T-helper 1 cell treated with Interleukin-12 subunit alpha and Interleukin-12 subunit beta and Interleukin-4 antibody, amounts not matched to agents 30 ng/mL and 1 ng/mL, for 36 hours (primary cell): ENCODE results near the gene APOL5. TPM values are rescaled to one million over a fixed set of nuclear protein-coding genes. Genes with fewer than 3 reads are reported as not detected.
"Not testable (repeated sequence)": the region's sequence is repeated elsewhere in the genome, so short reads cannot be mapped to it uniquely, and the experiment has no call there.

ENCODE experiments used
- intact Hi-C: fragments of 100-400 bp; cut with micrococcal nuclease; formaldehyde crosslinking; loops from one replicate; pipeline ENCODE4 v1.15.1; 2024
- total RNA-seq: library from RNA; stranded (reverse); gene quantifications from 2 replicates; pipeline ENCODE4 v1.2.3, GENCODE V29; 2022

The APOL5 gene, protein sequence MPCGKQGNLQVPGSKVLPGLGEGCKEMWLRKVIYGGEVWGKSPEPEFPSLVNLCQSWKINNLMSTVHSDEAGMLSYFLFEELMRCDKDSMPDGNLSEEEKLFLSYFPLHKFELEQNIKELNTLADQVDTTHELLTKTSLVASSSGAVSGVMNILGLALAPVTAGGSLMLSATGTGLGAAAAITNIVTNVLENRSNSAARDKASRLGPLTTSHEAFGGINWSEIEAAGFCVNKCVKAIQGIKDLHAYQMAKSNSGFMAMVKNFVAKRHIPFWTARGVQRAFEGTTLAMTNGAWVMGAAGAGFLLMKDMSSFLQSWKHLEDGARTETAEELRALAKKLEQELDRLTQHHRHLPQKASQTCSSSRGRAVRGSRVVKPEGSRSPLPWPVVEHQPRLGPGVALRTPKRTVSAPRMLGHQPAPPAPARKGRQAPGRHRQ
- total RNA-seq, result not detected in 2 replicates

DNA sequence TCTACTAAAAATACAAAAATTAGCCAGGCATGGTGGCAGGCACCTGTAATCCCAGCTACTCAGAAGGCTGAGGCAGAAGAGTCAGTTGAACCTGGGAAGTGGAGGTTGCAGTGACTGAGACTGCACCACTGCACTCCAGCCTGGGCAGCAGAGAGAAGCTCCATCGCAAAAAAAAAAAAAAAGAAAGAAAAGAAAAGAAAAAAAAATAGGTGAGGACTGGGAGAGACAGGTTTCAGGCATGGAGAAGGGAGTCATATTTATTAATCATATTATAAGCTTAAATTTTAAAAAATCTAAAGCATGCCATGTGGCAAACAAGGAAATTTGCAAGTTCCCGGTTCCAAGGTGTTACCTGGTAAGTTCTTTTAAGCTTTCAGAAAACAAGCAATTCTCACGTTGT lies at the start of gene APOL5:
Gene APOL5 (plus strand): TSS at position 301 of the 400 bp plus-strand sequence. CDS start 0 bp downstream, at position 301.
- intact Hi-C loops, result no loop called here

DNA sequence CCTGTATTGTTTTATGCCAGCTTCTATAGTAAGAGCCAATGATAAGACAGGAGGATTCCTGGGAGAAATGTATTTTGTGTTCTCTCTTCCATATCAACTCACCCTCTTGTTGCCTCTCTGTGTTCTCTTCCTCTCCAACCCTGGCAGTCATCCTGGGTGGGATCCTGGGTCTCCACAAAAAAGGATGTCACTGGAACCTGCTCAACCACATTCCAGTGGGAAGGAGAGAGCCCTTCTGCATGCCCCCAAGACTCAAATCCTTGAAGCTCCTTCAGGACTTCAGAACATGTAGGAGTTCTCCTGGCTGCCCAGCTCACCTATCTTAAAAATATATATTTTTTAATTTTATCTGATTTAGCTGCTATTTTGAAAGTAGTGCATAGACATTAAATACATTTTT lies 43.3 kb upstream of the APOL5 start:
- intact Hi-C loops, result no loop called here

DNA sequence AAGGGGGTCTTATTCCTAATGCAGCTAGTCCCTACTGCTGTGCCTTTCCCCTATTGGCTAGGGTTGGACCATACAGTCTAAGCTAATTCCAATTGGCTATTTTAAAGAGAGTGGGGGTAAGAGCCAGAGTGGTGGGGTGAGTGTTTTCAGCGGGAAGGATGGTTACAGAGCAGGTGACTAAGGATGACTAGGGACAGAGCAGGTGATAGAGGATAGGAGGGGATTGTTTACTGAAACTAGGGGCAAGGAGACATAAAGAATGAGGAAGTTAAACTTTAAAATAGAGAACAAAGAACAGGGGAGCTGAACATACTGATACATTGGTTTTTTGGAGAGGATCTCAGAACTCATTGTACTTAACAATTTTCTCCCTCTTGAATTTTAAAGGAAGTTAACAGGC lies 41.6 kb upstream of the APOL5 start:
- intact Hi-C loops, result not testable (repeated sequence)

DNA sequence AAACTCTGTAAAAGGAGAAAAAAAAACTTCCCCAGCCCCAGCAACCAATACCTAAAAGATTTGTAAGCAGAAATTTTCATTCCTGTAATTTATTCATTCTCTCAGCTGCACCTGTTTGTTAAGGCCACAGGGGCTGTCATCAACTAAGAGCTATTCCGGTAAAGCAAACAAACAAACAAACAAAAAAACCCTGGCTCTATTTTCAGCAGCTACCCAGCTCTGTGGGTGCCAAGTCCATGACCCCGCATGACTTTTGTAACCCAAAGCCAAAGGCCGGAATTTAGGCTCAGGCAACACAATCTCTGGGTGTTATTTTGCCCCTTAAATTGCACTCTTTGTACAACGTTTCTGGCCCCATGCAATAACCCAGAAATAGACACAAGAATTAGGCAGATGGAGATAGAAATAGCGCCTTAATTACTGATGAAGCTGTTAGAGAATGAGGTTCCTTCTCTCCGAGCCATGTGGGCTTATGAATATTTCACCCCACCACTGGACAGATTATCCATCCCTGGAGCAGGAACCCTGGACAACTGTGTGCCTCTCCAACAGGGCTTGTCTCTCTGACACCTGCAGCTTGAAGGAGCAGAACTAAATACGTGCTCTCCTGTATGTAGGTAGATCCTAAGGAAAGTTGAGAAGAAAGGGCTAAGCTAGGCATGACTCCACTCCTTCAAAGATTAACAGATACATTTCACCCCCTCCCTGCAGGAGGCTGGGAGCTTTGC lies 40.0 kb upstream of the APOL5 start:
- intact Hi-C loops, result no loop called here

DNA sequence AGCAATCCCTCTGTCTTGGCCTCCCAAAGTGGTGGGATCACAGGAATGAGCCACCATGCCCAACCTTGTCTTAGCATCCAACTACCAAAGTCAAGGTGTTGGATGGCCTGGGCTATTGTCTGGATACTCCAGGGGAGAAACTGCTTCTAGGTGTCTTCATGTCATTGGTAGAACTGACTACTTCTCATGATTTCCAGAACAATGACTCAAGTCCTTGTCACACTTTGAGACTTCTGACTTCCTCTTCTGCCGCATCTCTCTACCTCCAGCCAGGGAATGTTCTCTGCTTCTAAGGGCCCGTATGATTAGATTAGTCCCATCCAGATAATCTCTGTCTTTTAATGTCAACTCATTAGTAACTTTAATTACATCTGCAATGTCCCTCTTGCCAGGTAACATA lies 38.8 kb upstream of the APOL5 start:
- intact Hi-C loops, result no loop called here

DNA sequence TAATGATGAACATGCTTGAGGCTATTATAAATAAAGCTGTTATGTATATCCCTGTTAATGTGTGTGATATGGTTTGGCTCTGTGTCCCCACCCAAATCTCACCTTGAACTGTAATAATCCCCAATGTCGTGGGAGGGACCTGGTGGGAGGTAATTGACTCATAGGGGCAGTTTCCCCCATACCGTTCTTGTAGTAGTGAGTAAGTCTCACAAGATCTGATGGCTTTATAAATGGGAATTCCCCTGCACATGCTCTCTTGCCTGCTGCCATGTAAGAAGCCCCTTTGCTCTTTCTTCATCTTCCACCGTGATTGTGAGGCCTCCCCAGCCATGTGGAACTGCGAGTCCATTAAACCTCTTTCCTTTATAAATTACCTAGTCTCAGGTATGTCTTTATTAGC lies 38.2 kb upstream of the APOL5 start:
- intact Hi-C loops, result not testable (repeated sequence)

DNA sequence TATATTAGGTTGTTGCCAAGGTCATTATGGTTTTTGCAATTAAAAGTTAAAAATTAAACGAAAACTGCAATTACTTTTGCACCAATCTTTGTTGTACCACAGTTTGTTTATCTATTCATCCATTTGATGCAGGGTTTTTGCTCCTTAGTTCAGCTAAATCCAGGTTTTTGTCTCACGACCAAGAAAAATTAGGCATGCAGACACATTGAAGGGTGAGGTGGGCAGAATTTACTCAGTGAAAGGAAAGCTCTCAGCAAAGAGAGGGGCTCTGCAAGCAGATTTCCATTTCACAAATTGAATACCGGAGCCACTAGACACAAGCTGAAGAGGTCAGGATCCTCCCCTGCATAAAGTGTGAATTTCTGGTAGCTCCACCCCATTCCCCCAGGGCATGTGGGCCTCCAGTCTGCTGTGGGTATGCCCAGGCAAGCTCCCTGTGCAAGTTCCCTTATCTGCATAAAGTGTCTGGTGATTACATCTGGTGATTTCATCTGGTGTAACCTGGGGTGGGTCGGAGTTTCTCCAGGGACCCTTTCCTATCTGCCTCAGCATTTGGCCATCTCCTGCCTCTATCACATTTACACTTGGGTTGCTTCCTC lies 36.1 kb upstream of the APOL5 start:
- intact Hi-C loops, result no loop called here

DNA sequence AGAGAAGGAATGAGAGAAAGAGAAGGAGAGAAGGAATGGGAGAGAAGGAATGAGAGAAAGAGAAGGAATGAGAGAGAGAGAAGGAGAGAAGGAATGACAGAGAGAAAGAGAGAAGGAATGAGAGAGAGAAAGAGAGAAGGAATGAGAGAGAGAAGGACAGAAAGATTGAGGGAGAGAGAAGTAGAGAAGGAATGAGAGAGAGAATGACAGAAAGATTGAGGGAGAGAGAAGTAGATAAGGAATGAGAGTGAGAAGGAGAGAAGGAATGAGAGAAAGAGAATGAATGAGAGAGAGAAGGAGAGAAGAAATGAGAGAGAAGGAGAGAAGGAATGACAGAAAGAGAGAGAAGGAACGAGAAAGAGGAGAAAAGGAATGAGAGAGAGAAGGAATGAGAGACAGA lies 34.1 kb upstream of the APOL5 start:
- intact Hi-C loops, result no loop called here

DNA sequence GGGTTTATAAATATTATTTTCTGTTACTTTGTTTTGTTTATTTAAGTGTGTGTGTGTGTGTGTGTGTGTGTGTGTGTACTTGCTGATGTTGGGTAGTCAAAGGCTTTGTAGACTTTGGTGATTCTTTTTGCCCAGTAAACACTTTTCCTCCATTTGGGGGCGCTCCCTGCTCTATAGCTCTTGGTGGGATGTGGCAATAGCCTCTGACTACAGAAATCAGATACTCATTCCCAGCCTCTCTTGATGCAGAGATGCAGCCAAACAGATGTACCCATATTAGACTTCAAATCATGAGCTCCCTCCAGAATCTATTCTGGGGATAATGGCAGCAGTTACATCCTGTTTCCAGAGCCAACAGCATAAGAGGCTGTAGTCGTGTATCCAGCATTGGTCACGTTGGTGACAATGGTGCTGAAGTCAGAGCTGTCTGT lies 33.4 kb upstream of the APOL5 start:
- intact Hi-C loops, result no loop called here

DNA sequence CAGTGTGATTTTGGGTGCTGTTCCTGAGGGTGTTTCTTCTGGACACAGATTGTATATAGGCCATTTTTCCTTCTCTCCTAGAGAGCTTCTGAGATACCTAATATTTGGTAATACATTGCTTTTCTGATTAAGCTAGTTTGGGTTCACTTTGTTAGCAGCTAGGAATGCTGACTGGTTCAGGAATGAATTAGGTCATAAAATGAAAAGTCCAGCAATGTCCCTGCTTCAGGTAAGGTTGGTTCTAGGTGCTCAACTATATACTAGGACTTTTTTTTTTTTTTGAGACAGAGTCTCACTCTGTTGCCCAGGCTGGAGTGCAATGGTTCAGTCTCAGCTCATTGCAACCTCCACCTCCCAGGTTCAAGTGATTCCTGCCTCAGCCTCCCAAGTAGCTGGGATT lies 32.9 kb upstream of the APOL5 start:
- intact Hi-C loops, result no loop called here

DNA sequence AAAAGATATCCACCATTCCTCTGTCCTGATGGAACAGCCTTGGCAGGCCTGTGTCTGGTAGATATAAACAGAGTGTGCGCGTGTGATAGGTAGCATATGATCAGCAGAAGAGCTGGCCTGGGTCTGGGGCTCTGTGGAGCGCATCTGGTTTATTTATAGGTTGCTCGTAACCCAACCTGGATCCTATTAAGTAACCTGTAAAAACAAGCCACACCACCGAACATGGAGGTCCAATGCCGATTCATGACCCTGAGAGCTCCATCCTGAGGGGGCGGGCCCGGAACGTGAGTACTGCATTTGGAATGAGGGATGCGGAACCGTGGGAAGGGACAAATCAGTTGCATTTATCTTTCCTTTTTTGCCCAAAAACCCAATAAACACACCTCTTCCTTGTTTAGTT lies 31.9 kb upstream of the APOL5 start:
- intact Hi-C loops, result no loop called here

DNA sequence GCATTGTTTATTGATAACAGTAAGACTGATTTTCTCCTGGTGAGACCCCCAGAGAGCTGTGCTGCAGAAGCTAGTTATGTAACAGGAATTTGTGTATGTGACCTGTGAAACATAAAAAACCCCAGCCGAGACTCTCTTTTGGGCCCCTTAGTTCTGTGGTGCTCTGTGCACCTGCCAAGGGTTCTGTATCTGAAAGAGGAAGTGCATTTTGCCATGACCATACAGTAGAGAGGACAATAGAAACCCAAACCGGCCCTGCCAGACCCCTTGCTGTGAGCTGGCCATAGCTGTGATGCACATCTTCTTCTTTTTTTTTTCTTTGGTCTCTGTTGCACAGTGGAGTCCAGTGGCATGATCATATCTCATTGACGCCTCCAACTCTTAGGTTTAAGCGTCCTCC lies 31.4 kb upstream of the APOL5 start:
- intact Hi-C loops, result no loop called here

DNA sequence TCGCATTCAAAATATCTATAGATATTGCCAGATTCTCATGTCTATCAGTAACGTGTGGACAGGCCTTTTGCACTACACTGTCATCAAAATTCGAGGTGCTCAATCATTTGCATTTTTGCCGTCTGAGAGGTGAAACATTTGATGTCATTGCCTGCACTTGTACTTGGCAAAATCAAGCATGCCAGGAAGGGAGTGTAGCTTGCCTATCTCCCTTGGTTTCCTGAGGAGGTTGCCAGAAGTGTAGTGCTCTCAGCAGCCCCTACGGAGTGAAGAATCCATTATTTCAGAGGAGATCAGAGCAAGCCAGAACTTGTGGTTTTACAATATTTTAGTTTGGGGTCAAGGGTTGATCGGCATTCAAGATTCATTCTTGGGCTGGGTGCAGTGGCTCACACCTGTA lies 30.2 kb upstream of the APOL5 start:
- intact Hi-C loops, result no loop called here

DNA sequence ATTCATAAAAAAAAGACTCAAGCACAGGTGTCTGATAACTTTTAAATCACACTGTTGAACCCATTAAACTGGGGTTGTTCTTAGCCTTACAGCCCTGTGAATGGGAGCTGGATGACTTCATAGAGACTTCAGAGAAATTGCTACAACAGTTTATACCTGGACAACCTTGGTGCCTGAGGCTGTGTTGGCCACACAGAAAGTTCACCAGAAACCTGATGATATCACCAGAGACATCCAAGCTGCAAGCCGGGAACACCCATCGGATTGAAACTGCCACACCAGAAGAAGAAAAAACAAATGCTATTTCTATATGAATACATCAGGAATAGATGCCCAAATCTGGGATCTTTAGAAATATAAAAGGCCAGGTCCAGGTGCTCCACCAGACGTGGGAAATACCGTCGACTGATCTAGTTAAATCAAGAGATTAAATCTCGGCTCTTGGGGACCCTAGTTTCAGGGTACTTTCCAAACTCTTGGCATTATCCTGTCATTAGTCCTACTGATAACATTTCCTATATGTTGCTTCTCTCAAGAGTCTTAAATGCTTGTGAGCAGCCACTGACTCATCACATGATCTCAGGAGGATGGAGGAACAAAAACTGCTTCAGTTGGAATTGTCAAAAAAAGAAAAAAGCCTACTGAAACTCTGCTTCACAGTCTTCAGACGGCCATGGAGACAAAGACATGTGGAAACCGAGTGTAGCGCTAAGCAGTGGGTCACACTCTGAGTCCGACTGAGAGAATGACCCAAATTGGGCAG lies 28.6 kb upstream of the APOL5 start:
- intact Hi-C loops, result no loop called here

DNA sequence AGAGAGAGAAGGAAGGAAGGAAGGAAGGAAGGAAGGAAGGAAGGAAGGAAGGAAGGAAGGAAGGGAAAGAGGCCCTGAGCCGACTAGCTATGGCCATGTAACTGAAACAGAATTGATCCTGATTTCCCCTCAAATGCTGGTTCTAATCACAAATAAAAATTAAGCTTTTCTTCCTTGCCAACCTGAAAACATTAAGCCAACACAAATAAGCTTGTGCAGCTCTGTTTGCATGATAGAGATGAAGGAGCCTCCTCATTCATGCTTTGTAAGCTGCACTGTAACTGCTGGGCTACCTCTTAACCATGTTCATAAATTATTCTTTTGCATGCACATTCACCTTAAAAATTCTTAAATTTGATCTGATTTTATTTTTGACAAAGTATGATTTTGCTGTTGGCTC lies 27.7 kb upstream of the APOL5 start:
- intact Hi-C loops, result no loop called here

DNA sequence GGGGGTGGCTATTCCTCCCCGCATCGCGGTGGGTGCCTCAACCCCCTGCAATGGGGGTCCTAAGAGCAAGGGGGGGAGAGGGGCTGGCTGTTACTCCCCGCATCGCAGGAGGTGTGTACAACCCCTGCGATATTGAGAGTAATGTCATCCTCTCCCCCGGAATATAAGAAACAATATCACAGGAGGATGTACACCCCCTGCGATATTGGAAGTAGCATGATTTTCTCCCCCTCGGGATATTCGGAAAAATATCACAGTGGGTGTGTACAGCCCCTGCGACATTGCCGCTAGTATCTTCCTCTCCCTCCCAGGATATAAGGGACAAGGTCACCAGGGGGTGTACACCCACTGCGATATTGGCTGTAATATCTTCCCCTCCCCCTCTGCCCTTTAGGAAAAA lies 22.5 kb upstream of the APOL5 start:
- intact Hi-C loops, result no loop called here

DNA sequence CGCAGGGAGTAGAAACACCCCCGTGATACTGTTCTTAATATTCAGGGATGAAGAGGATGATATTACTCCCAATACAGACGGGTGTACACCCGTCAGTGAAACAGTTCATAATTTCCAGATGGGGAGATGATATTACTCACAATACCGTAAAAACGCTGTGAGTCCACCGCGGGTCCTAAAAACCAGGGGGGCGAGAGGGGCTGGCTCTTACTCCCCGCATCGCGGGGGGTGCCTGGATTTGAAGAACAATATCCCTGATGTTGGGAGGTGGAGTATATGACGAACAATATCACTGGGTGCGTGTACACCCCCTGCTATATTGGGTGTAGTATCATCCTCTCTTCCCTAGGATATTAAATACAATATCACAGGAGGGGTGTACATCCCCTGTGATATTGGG lies 20.5 kb upstream of the APOL5 start:
- intact Hi-C loops, result no loop called here

DNA sequence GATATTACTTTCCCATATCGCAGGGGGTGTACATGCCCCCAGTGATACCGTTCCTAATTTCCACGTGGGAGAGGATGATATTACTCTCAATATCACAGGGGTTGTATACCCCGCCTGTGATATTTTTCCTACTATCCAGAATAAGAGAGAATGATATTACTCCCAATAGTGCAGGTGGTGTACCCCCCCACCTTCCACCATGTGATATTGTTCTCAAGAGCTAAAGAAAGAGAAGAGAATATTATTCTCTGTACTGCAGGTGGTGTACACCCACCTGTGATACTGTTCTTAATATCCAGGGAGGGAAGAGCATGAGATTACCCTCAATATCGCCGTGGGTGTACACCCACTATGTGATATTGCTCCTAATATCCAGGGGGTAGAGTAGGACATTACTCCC lies 17.8 kb upstream of the APOL5 start:
- intact Hi-C loops, result not testable (repeated sequence)

DNA sequence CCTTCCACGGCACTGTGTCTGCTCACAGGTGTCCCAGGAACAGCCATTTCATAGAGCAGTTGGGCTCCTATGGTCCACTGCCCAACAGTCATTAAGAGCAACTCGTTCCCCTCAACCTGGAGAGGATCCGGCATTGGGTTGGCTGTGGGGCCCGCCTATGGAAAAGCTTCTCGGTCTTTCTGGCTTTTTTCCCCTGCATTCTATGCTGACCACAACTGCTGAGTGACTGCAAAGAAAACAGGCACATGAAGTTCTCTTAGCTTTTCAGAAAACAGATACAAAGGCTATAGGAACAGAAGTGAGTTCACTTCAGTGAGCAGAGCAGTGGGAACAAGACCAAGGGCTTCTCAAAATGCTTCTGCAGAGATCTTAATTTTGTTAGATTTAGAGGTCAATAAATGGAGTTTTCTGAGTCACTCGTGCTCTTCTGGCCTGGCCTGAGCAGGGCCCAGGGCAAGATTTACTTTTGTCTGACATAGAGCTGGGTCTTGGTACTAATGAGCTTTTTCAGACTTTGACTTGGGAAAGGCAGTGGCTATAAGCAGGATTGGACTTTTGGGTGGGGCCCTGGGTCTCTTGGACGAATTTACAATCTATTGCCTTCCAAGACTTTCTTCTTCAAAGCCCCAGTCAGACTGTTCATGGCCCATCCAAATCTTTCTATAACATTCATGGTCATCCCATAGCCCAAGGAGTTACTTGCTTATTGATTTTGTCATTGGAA lies 13.6 kb upstream of the APOL5 start:
- intact Hi-C loops, result no loop called here

DNA sequence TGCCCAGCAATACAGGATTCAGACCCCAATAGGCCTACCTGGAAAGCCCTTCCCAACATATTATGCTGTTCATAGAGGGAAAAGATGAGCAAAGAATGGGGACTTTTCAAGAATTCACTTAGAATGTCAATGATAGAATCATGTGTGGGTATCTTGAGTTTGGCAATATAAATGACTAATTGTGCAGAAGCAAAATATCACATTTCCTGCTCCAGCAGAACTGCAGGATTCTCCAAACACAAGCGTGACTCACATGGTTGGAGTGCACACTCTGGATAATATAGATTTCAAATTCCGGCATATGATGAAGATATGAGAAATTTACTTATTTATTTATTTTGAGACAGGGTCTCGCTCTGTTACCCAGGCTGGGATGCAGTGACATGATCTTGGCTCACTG lies 12.5 kb upstream of the APOL5 start:
- intact Hi-C loops, result no loop called here

DNA sequence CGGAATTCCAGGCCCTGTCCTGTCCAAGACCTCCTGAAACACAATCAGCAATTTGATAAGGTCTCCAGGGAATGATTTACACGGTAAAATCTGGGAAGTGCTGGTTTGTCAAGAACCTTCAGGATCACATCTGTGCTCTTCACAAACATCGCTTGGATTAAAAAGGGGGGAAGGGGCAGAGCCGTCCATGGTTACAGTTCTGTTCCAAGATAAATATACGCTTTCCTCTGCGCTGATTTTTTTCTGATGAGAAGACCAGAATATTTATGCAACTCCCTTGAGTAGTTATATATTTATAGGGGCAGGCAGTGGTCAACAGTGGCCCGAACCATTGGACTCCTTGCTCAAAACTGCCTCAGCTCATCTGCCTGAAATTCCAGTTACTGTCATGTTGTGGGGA lies 9.2 kb upstream of the APOL5 start:
- intact Hi-C loops, result no loop called here
